PC-3 (cell line): ENCODE data around the gene PROSER3.

Experiments used
- EZH2 ChIP-seq: fragments of 300-600 bp; sonication (generic); IDR thresholded peaks from one replicate; pipeline ENCODE4 v1.6.1; 2017; ENCODE audit warnings: antibody characterized with exemption, mild to moderate bottlenecking, low read length; ENCODE audit not compliant: unreplicated experiment
- EZH2phosphoT487 ChIP-seq: fragments of 300-600 bp; sonication (generic); IDR thresholded peaks from 2 replicates; pipeline ENCODE4 v1.6.1; 2018; ENCODE audit warnings: mild to moderate bottlenecking, antibody characterized with exemption, low read length, borderline replicate concordance
- TF ChIP-seq, protein P1 (sequence below): fragments of 300-600 bp; sonication (generic); conservative IDR thresholded peaks from 2 replicates; pipeline ENCODE4 v1.5.1; 2017; ENCODE audit warnings: antibody characterized with exemption, low read depth, mild to moderate bottlenecking, low read length

GRCh38 chr19:35787227-35787799 is 29.3 kb downstream of the PROSER3 start:
- TF ChIP-seq, protein P1, sequence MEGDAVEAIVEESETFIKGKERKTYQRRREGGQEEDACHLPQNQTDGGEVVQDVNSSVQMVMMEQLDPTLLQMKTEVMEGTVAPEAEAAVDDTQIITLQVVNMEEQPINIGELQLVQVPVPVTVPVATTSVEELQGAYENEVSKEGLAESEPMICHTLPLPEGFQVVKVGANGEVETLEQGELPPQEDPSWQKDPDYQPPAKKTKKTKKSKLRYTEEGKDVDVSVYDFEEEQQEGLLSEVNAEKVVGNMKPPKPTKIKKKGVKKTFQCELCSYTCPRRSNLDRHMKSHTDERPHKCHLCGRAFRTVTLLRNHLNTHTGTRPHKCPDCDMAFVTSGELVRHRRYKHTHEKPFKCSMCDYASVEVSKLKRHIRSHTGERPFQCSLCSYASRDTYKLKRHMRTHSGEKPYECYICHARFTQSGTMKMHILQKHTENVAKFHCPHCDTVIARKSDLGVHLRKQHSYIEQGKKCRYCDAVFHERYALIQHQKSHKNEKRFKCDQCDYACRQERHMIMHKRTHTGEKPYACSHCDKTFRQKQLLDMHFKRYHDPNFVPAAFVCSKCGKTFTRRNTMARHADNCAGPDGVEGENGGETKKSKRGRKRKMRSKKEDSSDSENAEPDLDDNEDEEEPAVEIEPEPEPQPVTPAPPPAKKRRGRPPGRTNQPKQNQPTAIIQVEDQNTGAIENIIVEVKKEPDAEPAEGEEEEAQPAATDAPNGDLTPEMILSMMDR, result no peak
- TF ChIP-seq EZH2phosphoT487 (no peak), EZH2 (no peak)
